ENCODE results near the gene DSCAML1.

The DSCAML1 gene

DNA sequence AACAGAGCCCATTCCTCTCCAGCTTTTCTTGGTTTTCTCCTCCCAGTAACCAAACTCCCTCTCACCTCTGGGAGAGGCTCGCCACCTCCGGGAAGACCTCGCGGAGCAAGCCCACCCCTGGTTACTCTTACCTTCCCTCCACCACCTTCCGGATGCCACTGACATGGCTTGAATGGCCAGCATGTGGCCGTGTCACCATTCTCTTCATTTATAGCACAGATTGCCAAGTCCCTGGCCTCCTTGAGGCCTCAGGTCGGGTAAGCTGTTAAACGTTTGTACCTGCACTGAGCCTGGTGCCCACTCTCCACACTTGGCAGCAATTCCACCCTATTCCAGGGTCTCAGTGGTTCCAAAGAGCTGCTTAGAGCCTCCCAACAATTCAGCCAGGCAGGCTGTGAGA lies 35.5 kb upstream of the DSCAML1 start:
- no peak for DNase-seq

- DNase-seq, result no peak
Measured at GRCh38 chr11:117831661-117832415, 34.8 kb upstream of the DSCAML1 start.

DNA sequence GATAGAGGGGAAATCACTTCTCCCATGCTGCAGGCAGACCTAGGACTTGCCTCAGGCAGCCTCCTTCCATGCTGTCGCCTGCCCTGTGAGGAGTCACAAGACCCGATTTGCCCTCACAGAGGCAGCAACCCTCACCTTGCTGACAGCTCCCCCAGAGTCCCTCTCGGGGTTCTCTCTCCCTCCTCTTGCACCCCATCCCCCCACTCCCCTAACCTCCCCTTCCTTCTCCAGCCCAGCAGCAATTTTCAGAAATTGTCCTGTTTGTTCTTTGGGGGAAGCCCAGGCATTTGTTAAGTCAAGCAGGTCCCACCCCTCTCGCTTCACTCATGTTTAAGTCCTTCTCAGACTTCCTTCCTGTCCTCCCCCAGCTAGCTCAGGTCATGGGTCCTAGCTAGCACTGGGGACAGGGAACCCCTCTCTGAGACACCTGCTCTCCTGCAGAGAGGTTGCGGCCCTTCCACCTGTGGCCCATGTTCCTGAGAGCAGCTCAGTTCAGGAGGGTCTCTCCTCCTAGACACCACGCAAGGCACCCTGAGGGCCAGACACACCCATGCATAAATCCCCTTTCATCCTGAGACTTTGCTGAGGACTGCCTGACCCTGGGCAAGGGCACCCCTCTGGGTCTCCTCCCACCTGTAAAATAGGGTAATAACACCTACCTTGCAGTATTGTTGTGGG lies 33.8 kb upstream of the DSCAML1 start:
- no peak for DNase-seq

- no peak for DNase-seq
Measured at GRCh38 chr11:117830072-117830471, 33.1 kb upstream of the DSCAML1 start.

DNA sequence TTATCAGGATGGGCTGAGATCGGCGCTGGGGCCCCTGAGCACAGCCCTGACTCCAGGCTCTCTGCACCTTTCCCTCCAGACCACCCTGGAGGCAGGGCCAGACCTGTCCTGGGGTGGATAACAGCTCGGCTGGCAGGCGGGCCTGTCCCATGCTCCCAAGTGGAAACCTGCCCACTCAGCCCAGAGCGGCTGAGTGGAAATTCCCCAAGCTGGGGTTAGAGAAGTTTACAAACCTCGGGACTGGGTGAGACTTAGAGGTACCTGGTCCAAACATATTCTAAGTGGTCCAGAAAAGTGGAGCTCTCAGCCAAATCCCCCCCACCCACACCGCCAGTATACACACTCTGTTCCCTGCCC lies 32.3 kb upstream of the DSCAML1 start:
- DNase-seq, result no peak

DNA sequence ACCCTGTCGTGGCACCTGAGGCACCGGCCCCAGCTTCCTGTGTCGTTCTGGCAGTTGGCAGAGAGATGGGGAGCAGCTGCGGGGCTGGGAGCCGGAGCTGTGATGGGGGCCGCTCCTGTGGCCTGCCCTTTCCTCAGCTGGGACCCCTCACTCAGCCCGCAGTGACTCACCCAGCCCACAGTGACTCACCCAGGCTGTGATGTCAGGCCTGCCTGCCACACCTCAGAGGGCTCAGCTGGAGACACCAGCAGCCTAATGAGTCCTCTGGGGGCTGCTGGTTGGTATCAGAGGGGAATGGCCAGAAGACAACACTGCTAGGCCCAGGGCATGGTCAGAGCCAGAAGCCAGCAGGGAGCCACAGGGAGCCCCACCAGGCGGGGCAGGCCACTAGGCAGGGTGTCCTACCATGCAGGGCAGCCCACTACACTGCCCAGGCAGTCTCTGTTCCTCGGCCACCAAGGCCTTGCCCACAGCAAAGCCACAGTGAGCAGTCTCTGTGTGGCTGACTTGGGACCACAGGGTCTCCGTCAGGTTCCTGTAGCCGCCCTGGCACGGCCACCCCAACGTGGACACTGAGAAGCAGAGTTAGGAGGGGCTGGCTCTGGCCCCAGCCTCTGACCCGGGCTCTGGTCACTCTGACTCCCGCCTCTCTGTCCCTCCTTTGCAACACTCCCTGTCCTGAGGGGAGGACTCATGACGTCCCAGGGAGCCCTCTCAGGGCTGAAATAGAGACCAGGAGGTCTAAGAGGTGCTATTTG lies 31.8 kb upstream of the DSCAML1 start:
- peak; percentile 77 for DNase-seq

GRCh38 chr11:117827521-117828511 lies 30.8 kb upstream of the DSCAML1 start:
- no peak for DNase-seq

- DNase-seq, result no peak
Measured at GRCh38 chr11:117826832-117827231, 29.8 kb upstream of the DSCAML1 start.

GRCh38 chr11:117826190-117826570 lies 29.2 kb upstream of the DSCAML1 start:
- no peak for DNase-seq

DNA sequence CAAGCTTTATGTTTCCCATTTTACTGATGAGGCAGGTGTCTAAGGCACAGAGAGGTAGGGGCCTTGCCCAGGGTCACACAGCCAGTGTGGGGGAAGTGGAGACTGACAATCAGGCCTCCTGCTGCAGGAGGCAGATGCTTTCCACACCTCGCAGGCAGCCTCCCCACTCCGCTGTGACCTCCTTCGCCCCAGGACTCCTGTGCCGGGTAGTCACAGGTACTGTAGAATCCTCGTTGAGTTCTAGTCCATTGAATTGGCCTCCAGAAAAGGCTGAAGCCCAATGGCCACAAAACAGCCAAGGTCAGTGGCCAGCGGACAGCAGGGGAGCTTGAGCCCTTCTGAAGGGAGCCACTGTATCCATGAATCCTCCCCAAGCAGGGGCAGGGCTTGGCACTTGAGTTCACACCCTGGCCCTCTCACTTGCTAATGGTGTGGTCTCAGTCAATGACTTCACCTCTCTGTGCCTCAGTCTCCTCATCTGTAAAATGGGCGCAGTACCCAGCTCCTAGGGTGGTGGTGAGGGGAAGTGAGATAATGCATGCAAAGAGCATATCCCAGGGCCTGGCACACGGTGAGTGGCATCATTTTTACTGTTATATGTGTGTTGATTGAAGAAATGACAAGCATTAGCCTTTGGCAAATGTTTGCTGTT lies 28.6 kb upstream of the DSCAML1 start:
- DNase-seq, result no peak

DNA sequence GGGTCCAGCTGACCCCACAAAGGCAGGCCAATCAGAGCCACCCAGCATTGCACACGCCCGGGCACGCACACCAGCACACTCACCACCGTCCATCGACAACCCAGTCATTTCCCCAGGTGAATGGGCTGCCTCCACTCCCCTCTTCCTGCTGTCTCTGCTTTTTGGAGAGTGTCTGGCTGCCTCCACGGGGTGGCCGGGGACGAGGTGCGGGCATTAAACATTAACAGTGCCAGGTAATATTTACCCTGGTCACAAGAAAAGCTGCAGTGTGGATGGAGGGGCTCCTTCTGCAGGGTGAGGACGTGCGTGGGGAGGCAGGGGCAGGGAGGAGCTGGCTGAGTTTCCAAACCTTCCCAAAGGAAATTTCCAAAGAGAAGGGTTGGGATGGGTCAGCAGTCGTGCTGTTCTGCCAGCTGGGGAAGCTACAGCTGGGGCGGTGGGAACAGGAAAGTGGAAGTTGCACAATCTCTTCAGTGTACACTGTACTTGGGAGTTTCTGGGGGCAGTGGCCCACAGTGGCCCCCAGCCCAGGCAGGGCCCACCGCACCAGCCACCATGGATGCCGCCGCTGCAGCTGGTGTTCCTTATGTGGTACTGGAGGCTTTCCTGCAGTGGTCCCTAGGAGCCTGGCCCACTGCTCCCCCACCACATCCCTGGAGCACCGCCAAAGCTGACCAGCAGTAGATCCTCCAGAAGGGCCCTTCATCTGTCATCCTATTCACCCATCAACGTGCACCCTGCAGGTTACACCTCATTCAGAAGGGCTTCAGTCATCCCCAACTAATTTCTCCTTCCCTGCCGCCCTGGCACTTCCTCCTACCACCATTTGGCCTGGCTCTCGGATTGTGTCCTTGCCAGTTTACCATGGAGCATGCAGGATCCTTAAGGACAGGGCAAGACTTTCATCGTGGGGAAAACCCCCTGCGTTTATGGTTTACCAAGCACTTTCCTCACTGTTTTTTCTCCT lies 27.8 kb upstream of the DSCAML1 start, which contains the start of gene FXYD2:
Gene FXYD2 (minus strand): TSS at position 174 of the 967 bp plus-strand sequence. CDS start 66 bp downstream, at position 108.
- DNase-seq, result no peak

DNA sequence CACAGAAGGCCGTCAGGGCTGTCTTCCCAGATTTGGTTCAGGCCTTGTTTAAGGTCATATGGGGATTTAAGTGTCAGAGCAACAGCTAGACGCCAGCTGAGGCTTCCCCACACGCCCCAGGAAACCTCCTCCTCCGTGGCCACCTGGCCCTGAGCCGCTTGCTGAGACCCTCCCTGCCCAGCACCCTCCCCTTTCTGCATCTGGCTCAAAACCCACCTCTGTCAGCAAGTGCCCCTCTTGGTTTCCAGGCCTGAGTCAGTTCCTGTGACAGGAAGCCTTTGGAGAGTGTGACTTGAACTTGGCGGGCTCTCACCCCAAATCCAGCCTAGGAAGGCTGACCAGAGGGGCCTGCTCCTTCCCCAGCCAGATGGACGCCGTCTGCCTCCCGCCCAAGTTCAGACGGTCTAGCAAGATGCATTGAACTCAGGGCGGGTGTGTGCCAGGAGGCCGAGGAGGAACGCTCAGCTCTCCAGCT lies 27.0 kb upstream of the DSCAML1 start:
- DNase-seq, result no peak

DNA sequence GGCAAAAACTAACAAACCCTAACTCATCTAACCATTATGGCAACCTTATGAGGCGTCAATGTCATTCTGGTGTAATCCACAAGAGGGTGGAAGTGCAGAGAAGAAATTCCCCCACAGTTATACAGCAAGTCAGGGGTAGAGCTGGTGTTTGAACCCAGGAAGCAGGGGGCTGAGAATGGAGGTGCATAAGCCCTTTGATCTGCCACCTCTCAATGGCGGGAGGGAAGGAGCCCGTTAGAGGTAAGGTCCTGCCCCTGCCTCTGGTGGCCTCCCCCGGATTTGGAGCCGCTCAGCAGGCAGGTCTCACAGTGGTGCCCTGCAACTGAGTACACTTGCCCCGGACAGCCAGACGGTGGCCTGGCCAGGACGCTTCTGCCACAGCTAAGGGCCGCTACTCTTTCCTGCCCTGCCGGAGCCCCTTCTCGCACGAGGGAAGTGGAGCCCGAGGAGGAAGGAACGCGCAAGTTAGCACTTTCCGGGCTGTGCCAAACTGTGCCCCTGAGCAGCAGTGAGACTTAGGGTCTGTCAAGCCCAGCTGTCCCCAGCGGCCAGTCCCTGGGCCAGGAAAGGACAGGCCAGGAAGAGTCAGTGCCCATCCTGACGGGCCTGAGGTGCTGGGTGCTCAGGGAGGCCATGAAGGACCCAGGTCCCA lies 26.4 kb upstream of the DSCAML1 start:
- no peak for DNase-seq

GRCh38 chr11:117822074-117823033 lies 25.3 kb upstream of the DSCAML1 start:
- no peak for DNase-seq

DNA sequence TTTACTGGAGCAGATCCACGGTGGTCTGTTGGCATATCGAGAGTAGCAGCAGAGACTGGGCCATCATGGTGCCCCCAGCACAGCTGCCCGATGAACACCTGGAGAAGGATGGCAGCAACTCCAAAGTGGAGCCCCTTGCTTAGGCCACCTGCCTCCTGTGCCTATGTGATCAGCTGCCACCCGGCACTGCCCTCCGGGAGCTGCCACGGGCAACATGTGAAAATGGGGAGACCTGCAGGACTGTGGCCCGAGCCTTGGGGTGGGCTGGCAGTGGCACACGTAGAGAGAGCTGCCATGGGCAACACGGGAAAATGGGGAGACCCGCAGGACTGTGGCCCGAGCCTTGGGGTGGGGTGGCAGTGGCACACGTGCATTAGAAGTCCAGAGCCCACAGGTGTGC lies 24.4 kb upstream of the DSCAML1 start:
- no peak for DNase-seq

DNA sequence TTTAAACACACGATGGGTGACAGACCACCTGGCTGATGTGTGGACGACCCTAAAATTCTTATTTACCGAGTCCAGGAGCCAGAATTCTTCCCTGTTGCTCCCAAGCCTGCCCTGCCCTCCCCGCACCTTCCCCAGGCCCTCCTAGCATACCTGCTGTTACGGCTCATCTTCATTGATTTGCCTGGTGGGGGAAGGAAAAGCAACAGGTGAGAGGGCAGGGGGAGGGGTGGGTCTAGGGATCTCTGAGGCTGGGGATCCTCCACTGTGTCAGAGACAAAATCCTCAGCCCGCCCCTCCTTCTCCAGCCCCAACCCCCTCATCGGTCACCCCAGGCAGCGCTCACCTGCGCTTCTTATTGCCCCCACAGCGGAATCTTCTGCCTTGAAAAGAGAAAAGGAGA lies 23.5 kb upstream of the DSCAML1 start:
- DNase-seq, result no peak

DNA sequence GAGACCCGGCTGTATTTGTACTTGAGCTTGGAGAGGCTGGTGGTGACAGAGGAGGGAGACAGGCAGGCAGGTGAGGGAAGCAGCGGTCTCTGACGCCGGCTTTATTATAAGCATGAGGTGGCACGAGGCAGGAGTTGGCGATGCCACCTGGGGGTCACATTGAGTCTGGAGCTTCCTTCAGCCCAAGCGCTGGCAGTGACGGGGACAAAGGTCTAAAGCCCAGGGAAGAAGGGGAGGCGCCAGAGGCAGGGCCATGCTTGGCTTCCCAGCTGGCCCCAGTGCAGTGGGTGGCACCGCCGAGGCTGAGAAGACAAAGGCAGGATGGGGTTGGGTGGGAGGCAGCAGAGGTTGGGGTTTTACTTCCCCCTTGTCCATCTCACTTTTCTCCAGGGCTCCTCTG lies 23.1 kb upstream of the DSCAML1 start:
- no peak for DNase-seq
